ENCODE data around the gene CTBP2.

The CTBP2 gene

DNA sequence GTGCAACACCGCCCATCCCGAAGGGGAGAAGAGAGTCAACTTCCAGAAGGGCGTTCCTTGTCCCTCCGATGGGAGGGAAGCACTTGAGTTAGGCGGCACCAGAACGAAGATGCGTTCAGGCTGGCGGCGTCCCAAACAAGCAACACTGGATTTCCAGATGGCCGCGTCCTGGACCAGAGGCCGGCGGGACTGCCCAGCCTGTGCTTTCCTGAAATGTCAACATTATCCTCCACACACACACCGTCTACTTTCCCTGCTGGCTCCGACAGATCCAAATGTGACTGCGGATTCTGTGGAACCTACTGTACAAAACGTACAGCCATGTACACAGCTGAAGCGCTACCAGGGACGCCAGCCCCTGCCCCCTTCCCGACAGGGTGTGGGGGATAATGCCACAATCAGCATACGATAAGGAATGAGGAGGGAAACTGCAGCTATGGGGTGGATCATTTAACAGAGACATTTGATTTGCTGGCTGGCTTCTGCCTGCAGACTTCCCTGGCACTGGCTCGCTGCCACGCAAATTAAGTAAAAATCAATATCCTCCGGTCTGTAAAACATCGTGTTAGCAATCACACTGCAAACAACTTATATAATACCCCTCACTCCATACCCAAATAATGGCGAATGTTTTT is 136.4 kb downstream of the CTBP2 start:
- TF ChIP-seq CTCF (IDR thresholded peaks at IDR 0.05; ENCODE audit: low read length) (no peak), EZH2phosphoT487 (IDR thresholded peaks at IDR 0.05; ENCODE audit: low read length) (no peak), EZH2 (optimal IDR thresholded peaks at IDR 0.05; ENCODE audit: low read depth, low read length) (no peak)
- peaks cover 98% of the 10 kb centered on the region for H3K27me3 ChIP-seq (replicated peaks; ENCODE audit: insufficient read depth, low read length)
- H3K36me3 ChIP-seq (replicated peaks; ENCODE audit: insufficient read depth, low read length), result no peaks in the 10 kb centered on the region
- no peak overlapping the region for H3K4me3 ChIP-seq (ENCODE audit: low read length)
- H2AFZ ChIP-seq (ENCODE audit: low read length), result no peak overlapping the region
- no peaks in the 10 kb centered on the region for H3F3A ChIP-seq (ENCODE audit: insufficient read depth, low read length)
- no peaks in the 10 kb centered on the region for H3K9me2 ChIP-seq (replicated peaks; ENCODE audit: insufficient read depth, low read length)
- H3K27ac ChIP-seq (ENCODE audit: low read length), result no peak overlapping the region
- H3K9ac ChIP-seq (ENCODE audit: low read length), result no peak overlapping the region
- no peaks in the 10 kb centered on the region for H4K20me1 ChIP-seq (ENCODE audit: insufficient read depth, low read length)
- H3K9me3 ChIP-seq (replicated peaks; ENCODE audit: insufficient read depth, low read length), result no peaks in the 10 kb centered on the region
- H3K4me1 ChIP-seq (ENCODE audit: low read length), result no peaks in the 10 kb centered on the region
- no peaks in the 10 kb centered on the region for H3K79me2 ChIP-seq (ENCODE audit: low read length)
- no peak overlapping the region for H3K4me2 ChIP-seq (ENCODE audit: low read depth, low read length)
- no peak for DNase-seq

- TF ChIP-seq CTCF (IDR thresholded peaks at IDR 0.05; ENCODE audit: low read length) (no peak), EZH2 (optimal IDR thresholded peaks at IDR 0.05; ENCODE audit: low read depth, low read length) (no peak), EZH2phosphoT487 (IDR thresholded peaks at IDR 0.05; ENCODE audit: low read length) (no peak)
- Histone ChIP-seq H3K4me1 (ENCODE audit: low read length) (no peaks in the 10 kb centered on the region), H3K79me2 (ENCODE audit: low read length) (no peaks in the 10 kb centered on the region), H3K9me3 (replicated peaks; ENCODE audit: insufficient read depth, low read length) (no peaks in the 10 kb centered on the region), H3F3A (ENCODE audit: insufficient read depth, low read length) (no peaks in the 10 kb centered on the region), H3K27ac (ENCODE audit: low read length) (no peak overlapping the region), H3K4me2 (ENCODE audit: low read depth, low read length) (no peak overlapping the region), H3K27me3 (replicated peaks; ENCODE audit: insufficient read depth, low read length) (peaks cover 98% of the 10 kb centered on the region), H3K4me3 (ENCODE audit: low read length) (no peak overlapping the region), H3K36me3 (replicated peaks; ENCODE audit: insufficient read depth, low read length) (no peaks in the 10 kb centered on the region), H3K9ac (ENCODE audit: low read length) (no peak overlapping the region), H2AFZ (ENCODE audit: low read length) (no peak overlapping the region), H4K20me1 (ENCODE audit: insufficient read depth, low read length) (no peaks in the 10 kb centered on the region), H3K9me2 (replicated peaks; ENCODE audit: insufficient read depth, low read length) (no peaks in the 10 kb centered on the region)
- no peak for DNase-seq
Observed at GRCh38 chr10:125023255-125023654, 137.1 kb downstream of the CTBP2 start.

GRCh38 chr10:125022671-125023070 is 137.7 kb downstream of the CTBP2 start:
- Histone ChIP-seq H3K4me3 (ENCODE audit: low read length) (no peak overlapping the region), H3K9ac (ENCODE audit: low read length) (no peak overlapping the region), H3K27me3 (replicated peaks; ENCODE audit: insufficient read depth, low read length) (peaks cover 96% of the 10 kb centered on the region), H3F3A (ENCODE audit: insufficient read depth, low read length) (no peaks in the 10 kb centered on the region), H3K27ac (ENCODE audit: low read length) (no peak overlapping the region), H3K4me1 (ENCODE audit: low read length) (no peaks in the 10 kb centered on the region), H3K4me2 (ENCODE audit: low read depth, low read length) (no peak overlapping the region), H3K9me2 (replicated peaks; ENCODE audit: insufficient read depth, low read length) (no peaks in the 10 kb centered on the region), H4K20me1 (ENCODE audit: insufficient read depth, low read length) (no peaks in the 10 kb centered on the region), H3K9me3 (replicated peaks; ENCODE audit: insufficient read depth, low read length) (no peaks in the 10 kb centered on the region), H3K36me3 (replicated peaks; ENCODE audit: insufficient read depth, low read length) (no peaks in the 10 kb centered on the region), H2AFZ (ENCODE audit: low read length) (no peak overlapping the region), H3K79me2 (ENCODE audit: low read length) (no peaks in the 10 kb centered on the region)
- no peak for DNase-seq
- TF ChIP-seq EZH2phosphoT487 (IDR thresholded peaks at IDR 0.05; ENCODE audit: low read length), result no peak
- TF ChIP-seq CTCF (IDR thresholded peaks at IDR 0.05; ENCODE audit: low read length), result no peak
- no peak for TF ChIP-seq EZH2 (optimal IDR thresholded peaks at IDR 0.05; ENCODE audit: low read depth, low read length)

Data from MM.1S (cell line).